ENCODE data around the gene FAM163A.
"Not testable (repeated sequence)": the region's sequence is repeated elsewhere in the genome, so short reads cannot be mapped to it uniquely, and the experiment has no call there.

Gene FAM163A

DNA sequence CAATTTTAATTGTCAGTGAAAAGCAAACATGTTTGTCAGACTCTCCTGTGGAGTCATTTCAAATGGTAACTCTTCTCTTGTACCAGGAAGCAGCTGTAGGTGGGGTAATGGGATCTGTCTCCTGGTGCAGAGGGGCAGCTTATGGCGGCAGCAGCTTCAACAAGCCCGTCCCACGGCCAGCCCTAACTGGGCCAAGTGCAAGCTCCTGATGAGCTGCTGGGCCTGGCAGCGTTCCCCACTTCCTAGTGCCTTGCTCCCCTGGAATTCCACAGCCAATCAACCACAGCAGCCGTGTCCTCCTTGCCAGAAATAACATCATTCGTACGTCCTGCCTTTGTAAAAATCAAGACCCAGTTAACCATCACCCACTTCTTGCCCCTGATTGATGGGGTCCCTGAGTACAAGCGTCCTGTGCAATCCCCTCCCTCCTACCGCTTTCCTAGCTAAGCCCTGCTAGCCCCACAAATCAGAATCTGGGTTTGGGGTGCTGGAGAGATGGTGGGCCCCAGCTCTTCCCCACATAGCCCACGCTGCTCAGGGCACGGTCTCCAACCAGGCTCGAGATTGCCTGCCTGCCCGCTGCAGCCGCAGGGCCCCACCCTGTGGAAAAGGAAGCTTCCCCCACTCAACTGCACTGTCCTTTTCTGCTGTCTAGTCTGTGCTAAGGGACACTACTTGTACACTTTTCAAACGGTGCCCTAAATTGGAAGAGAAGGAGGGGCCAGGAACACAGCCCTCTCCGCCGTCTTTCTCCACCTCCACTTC is 73.3 kb downstream of the FAM163A start:
- no peak for DNase-seq (ENCODE audit: low read depth)

- no peak for DNase-seq (ENCODE audit: low read depth)
These were observed 74.0 kb downstream of the FAM163A start for GRCh38 chr1:179817056-179817455.

- DNase-seq (ENCODE audit: low read depth): no peak
These were observed 74.7 kb downstream of the FAM163A start for GRCh38 chr1:179817789-179818188.

DNA sequence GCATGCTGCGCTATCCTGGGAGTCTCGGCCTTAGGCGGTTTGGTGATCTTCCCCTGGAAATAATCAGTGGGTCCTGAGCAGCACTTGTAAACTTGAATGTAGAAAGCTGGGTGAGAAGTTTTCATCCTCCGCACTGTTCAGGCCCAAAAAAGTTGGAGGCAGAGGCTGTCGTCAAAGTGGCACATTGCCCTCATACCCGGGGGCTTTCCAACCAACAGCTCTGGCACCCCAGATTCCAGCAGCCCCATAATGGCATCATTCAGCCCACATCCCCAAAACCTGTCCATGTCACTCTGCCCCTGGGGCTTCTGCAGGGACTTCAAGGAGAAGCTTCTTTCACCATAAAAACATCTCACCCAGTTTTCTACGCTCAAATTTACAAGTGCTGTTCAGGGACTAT is 75.2 kb downstream of the FAM163A start:
- no peak for DNase-seq (ENCODE audit: low read depth)

GRCh38 chr1:179818743-179819173 is 75.7 kb downstream of the FAM163A start:
- no peak for DNase-seq (ENCODE audit: low read depth)

GRCh38 chr1:179820226-179820970 is 77.3 kb downstream of the FAM163A start:
- no peak for DNase-seq (ENCODE audit: low read depth)

- DNase-seq (ENCODE audit: low read depth): no peak
These were observed 78.4 kb downstream of the FAM163A start for GRCh38 chr1:179821524-179821923.

- DNase-seq (ENCODE audit: low read depth): no peak
These were observed 79.0 kb downstream of the FAM163A start for GRCh38 chr1:179822065-179822464.

- no peak for DNase-seq (ENCODE audit: low read depth)
These were observed 80.6 kb downstream of the FAM163A start for GRCh38 chr1:179823693-179824092.

GRCh38 chr1:179824265-179824664 is 81.2 kb downstream of the FAM163A start:
- no peak for DNase-seq (ENCODE audit: low read depth)

DNA sequence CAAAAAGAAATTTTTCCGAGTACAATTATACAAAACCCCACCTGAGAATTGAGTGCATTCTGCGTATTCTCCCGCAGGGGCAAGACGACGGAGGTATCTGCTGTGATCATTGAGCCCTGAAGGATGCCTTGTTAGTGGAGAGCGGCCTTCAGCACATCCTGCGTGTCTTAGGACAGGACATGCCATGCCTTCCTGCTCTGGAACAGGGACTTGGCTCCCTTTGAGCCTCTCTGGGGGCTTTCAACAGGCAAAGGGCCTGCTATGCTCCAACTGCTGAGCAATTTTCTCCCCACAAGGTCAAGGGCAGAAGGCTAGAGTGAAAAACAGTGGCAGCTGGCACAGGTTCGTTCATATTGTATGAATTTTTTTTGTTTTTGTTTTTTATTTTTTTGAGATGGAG is 82.1 kb downstream of the FAM163A start:
- no peak for DNase-seq (ENCODE audit: low read depth)

DNA sequence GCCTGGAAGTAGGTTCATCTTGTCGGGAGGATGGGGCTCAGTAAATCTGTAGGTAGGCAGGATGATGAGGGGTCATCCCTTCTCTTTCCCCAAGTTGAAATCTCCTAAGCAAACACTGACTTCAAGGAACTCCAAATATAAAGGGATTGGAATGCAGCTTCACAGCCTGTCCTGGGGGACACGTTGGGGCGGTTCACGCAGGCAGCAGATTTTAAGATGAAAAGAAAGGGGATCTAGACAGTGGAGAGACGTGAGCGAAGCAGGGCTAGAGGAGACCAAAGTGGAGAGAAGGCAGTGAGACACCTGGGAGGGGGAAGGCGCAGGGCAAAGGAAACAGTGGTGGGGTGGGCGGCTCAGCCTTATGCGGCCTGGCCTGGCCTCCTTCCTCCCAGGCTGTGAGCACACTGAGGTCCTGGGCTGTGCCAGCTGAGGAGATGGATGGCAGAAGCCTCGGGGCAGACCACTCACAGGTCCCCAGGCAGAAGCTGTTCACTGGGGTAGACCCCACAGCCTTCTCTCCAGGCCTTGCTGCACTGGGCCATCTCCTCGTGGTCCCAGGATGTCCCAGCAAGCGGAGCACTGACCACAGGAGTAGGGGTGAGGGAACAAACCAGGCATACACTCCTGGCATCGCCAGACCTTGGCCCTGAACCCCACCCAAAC is 82.8 kb downstream of the FAM163A start:
- no peak for DNase-seq (ENCODE audit: low read depth)

GRCh38 chr1:179826626-179827280 is 83.7 kb downstream of the FAM163A start:
- no peak for DNase-seq (ENCODE audit: low read depth)

GRCh38 chr1:179828554-179829110 is 85.5 kb downstream of the FAM163A start:
- DNase-seq (ENCODE audit: low read depth): no peak

DNA sequence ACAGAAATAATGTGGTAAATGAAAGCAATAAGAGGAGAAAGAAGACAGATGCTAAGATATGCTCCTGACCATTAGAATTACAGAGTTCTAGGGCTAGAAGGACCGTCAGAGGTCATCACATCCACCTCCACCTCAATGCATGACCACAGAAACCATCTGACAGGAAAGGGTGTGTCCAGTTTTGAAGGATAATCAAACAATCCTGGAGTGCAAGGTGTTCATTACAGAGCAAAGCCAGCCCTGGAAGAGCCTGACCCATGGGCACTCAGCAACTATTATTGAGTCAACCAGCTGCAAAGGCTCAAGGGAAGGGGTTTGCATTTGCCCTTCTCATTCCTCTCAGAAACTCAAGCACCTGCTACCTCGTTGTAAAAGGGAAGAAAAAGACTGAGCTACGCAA is 88.1 kb downstream of the FAM163A start:
- DNase-seq (ENCODE audit: low read depth): no peak

DNA sequence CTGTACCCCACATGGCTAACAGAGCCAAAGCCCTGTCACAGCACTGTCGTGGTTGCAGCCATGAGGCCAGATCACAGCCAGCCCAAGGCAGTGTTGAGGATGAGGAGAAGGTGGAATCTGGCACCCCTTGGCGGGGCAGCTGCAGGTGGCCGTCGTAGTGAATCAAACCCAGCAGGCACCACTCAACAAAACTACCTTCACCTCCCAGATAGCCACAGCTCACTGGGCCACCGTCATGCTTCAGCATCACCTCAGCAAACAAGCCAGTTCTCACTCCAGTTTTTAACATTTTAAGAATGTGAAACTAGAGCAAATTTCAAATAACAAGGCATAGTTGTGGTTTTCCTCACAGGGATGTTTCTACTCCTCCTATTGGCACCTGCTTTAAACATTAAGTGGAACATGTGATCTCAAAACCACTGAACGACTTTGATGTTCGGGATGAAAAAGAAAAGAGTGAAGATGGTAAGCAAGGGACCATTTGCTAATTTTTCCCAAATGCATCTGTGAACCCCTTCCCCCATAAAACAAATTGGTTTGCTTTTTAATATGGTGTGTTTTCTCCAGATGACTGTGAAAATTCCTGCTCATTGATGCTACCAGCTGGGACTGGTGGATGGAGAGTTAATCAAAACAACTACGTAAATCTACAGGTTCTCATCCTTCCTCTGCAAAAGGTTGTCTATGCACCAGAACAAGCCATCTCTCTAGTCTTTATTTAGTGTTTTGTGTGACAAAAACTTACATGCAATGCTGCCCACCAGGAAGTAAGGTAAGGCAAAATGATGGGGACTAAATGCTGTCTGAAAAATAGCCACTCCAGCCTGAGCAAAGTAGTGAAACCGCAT is 89.0 kb downstream of the FAM163A start:
- DNase-seq (ENCODE audit: low read depth): no peak

DNA sequence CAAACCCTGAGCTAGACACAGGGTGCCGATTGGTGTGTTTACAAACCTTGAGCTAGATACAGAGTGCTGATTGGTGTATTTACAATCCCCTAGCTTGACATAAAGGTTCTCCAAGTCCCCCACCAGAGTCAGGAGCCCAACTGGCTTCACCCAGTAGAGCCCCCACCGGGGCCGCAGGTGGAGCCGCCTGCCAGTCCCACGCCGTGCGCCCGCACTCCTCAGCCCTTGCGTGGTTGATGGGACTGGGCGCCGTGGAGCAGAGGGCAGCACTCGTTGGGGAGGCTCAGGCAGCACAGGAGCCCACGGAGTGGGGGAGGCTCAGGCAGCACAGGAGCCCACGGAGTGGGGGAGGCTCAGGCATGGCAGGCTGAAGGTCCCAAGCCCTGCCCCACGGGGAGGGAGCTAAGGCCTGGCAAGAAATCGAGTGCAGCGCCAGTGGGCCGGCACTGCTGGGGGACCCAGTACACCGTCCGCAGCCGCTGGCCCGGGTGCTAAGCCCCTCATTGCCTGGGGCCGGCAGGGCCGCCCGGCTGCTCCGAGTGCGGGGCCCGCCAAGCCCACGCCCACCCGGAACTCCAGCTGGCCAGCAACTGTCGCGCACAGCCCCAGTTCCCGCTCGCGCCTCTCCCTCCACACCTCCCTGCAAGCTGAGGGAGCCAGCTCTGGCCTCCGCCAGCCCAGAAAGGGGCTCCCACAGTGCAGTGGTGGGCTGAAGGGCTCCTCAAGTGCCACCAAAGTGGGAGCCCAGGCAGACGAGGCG is 93.8 kb downstream of the FAM163A start:
- DNase-seq (ENCODE audit: low read depth): not testable (repeated sequence)

- no peak for DNase-seq (ENCODE audit: low read depth)
These were observed 97.0 kb downstream of the FAM163A start for GRCh38 chr1:179840107-179840506.

GRCh38 chr1:179848233-179848632 is 105.1 kb downstream of the FAM163A start:
- DNase-seq (ENCODE audit: low read depth): no peak

- DNase-seq (ENCODE audit: low read depth): no peak
These were observed 110.0 kb downstream of the FAM163A start for GRCh38 chr1:179853102-179853501.
